ENCODE measurements around the gene ARPC3.
"Not testable (repeated sequence)": the region's sequence is repeated elsewhere in the genome, so short reads cannot be mapped to it uniquely, and the experiment has no call there.

ARPC3 gene

DNA sequence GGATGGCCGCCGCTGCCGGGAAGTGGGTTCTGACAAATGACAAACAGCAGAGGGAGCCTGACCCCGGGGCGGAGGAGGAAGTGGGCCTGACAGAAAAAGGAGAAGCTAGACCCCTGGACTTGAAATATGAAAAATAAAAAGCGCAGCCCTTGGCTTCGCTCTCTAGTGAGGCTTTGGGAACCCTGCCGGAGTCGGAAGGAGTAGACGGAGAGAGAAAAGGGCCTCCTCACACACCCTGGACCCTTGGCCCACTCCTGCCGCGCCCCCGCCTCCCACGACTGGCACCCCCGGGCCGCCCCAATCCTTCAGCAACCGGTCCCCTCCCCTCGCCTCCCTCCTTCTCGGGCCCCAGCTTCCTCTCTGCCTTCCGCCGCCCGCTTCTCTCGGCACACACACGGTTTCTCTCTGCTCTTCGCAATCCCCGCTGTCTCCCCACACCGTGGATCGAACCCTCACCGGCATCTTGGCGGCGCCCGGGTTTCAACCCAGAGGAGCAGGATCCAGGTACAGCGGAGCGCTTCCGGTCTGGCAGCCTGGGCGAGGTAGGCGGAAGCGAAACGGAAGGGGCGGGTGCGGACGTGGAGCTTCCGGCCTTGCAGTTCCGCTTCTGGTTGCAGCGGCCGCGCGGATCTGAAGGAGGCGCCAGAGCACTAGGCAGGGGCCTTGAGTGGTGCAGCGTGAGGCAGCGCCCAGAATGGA, at the start of gene ARPC3:
ARPC3 (minus strand) TSS at position 539 of the 699 bp plus-strand sequence; CDS start at position 462, 77 bp downstream.
- peak within 1 kb of the TSS; percentile 92 for H3K4me3 ChIP-seq (ENCODE audit: low read length)
- no peak for TF ChIP-seq ZNF274 (IDR thresholded peaks at IDR 0.05; ENCODE audit: low read depth, low read length)

DNA sequence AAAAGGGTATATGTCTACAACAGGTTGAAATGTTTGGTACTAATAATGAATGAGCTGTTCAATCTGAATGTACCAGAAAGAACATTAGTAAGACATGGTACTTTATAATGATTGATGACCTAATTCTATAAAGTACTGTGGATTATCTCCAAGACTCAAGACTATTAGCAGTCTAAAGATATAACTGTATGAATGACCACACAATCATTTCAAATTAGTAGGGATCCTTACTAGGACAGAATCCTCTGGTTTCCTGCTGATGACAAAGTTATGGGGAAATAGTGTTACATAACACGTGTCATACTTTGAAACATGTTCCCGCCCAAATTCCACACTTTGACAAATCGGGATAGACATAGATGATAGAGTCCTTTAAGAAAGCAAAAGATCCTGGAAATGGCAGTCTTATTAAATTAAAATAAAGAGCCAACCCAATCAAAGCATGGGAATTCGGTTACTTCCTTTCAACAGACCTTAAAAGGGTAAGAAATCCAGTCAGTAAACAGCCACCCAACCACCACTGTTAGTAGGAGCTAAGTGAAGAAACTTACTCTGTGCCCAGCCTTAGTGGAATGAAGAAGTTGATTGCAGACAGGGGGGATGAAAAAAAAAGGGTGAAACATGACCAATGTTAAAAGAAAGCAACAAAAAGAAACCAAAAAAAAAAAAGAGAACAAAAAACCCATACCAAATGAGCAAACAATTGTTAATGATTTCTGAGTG, 49.0 kb upstream of the ARPC3 start:
- no peak overlapping the region for H3K4me3 ChIP-seq (ENCODE audit: low read length)
- TF ChIP-seq ZNF274 (IDR thresholded peaks at IDR 0.05; ENCODE audit: low read depth, low read length): no peak

DNA sequence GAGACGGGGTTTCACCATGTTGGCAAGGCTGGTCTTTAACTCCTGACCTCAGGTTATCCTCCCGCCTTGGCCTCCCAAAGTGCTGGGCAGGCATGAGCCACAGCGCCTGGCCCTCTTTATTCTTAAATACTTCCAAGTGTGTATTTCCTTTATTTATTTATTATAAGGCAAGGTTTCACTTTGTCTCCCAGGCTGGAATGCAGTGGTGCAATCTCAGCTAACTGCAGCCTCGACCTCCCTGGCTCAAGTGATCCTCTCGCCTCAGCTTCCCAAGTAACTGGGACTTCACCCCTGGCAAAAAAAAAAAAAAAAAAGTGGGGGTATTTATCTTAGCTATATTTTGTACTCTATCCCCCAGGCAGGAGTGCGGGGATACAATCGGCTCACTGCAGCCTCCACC, 25.3 kb upstream of the ARPC3 start:
- H3K4me3 ChIP-seq (ENCODE audit: low read length): no peak overlapping the region
- no peak for TF ChIP-seq ZNF274 (IDR thresholded peaks at IDR 0.05; ENCODE audit: low read depth, low read length)

DNA sequence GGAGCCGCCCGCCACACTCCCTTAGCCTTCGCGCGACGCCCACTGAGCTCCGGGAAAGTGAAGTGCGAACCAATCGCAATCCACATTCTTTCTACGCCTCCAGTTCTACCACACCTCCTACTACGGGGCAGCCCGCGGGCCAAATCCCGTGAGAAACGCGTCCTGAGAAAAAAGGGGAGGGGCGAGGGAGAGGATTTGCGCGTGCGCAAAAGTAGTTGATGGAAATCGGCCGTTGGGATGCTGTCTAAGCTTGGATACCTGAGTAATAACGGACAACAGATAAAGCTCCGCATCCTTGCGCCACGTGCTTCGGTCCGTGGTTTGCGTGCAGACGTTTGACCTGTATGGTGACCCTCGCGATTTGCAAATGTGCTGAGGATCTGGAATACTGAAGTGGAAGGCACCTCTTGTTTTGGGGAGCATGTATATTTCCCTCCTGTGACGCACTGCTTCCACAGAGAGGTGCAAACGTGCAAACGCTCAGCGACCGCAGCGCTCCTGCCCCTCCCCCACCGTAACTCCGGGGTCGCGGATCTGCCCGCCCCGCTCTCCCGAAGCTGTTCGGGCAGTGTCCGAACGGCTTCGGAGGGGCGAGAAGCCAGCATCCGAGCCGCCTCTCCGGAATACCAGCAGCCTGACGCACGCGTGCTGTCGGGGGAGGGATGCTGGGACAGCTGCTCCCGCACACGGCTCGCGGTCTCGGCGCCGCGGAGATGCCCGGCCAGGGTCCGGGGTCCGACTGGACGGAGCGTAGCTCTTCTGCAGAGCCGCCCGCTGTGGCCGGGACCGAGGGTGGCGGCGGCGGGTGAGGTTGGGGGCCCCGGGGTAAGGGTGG, 18.3 kb upstream of the ARPC3 start, which contains the start of the genes FAM216A and GPN3:
FAM216A (plus strand) TSS at position 632 of the 835 bp plus-strand sequence; CDS start at position 663, 31 bp downstream.
GPN3 (minus strand) TSS at position 44 of the 835 bp plus-strand sequence. CDS start 54 bp downstream, outside the sequence.
- H3K4me3 ChIP-seq (ENCODE audit: low read length): peak within 1 kb of the TSS; percentile 85
- TF ChIP-seq ZNF274 (IDR thresholded peaks at IDR 0.05; ENCODE audit: low read depth, low read length): no peak

DNA sequence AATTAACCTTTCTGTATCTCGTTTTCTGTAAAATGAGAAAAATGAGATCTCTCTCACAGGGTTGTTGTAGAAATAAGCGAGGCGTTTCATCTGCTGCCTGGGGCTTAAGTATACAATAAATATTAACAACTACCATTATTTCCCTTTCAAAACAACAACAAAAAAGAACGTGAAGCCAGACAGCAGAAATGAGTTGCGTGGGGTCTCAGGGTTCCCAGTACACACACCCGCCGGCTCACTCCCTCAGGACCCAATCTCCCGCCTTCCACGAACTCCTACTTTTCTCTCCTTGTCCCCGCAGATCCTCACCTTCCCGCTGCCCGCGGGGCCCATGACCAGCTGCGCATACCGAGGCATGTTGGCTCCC, 17.7 kb upstream of the ARPC3 start:
- peak overlapping the region; percentile 85 for H3K4me3 ChIP-seq (ENCODE audit: low read length)
- TF ChIP-seq ZNF274 (IDR thresholded peaks at IDR 0.05; ENCODE audit: low read depth, low read length): no peak

DNA sequence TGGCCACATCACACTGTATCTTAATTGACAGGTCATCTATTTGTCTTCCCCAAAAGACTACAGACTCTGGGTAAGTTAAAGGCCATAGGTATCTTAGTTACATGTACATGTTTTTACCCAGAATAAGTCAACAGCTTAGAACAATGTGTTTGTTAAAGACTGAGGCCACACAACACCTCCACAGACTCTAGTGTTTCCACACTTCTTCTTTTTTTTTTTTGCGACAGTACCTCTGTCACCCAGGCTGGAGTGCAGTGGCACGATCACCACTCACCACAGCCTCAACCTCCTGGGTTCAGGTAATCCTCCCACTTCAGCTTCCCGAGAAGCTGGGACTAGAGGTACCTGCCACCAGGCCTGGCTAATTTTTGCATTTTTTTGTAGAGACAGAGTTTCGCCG, 16.7 kb upstream of the ARPC3 start:
- no peak for TF ChIP-seq ZNF274 (IDR thresholded peaks at IDR 0.05; ENCODE audit: low read depth, low read length)
- H3K4me3 ChIP-seq (ENCODE audit: low read length): peak overlapping the region; percentile 85; the same call in 1 of the 2 replicates

DNA sequence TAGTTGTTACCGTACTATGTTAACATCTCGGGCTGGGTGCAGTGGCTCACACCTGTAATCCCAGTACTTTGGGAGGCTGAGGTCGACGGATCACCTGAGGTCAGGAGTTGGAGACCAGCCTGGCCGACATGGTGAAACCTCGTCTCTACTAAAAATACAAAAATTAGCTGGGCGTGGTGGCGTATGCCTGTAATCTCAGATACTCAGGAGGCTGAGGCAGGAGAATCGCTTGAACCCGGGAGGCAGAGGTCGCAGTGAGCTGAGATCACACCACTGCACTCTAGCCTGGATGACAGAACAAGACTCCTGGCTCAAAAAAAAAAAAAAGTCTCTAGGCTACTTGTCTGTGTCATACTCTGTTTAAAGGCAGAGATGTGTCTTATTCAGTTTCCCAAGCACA, 15.6 kb upstream of the ARPC3 start:
- H3K4me3 ChIP-seq (ENCODE audit: low read length): not testable (repeated sequence)

DNA sequence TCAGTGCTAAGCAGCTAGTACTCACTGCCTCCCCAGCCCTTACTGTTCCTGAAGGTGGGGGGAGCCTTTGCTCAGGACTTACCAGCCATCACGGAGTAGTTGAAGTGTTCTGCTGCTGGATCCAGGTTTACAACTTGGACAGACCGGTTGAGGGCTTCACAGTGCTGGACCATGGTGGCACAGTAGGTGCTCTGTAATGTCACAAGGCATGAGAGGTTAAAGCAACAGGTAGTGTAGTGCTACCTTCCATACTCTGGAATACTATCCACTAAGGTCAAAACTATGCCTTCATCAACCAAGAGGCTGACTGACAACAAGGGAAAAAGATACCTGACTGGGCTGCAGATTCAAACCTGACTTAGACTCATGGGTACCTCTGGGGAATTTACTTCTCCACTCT, 14.9 kb upstream of the ARPC3 start:
- H3K4me3 ChIP-seq (ENCODE audit: low read length): no peak overlapping the region
- TF ChIP-seq ZNF274 (IDR thresholded peaks at IDR 0.05; ENCODE audit: low read depth, low read length): no peak

DNA sequence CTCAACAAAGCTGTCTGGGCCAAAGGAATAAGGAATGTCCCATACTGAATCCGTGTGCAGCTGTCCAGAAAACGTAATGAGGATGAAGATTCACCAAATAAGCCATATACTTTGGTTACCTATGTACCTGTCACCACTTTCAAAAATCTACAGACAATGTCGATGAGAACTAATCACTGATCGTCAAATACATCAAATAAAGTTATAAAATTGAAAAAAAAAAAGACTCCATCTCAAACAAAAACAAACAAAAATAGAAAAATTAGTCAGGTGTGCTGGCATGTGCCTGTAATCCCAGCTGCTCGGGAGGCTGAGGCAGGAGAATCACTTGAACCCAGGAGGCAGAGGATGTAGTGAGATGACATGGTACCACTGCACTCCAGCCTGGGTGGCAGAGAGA, 11.1 kb upstream of the ARPC3 start:
- H3K4me3 ChIP-seq (ENCODE audit: low read length): not testable (repeated sequence)

DNA sequence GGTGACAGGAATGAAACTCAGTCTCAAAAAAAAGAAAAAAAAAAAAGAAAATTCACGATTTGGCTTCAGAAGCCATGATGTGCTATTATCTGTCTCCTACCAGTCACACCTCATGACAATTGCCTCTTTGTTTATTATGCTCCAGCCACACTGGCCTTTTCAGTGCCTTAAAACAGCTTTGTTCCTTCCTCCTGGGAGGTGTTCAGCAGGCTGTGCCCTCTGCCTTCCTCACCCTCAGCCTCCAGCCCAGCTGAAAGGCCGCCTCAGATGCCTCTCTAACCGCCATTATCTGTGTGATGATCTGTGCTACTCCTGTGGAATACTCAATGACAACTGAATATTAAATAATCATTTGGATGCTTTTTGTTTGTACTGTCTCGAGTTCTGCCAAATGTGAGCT, 8.6 kb upstream of the ARPC3 start:
- H3K4me3 ChIP-seq (ENCODE audit: low read length): no peak overlapping the region
- no peak for TF ChIP-seq ZNF274 (IDR thresholded peaks at IDR 0.05; ENCODE audit: low read depth, low read length)

DNA sequence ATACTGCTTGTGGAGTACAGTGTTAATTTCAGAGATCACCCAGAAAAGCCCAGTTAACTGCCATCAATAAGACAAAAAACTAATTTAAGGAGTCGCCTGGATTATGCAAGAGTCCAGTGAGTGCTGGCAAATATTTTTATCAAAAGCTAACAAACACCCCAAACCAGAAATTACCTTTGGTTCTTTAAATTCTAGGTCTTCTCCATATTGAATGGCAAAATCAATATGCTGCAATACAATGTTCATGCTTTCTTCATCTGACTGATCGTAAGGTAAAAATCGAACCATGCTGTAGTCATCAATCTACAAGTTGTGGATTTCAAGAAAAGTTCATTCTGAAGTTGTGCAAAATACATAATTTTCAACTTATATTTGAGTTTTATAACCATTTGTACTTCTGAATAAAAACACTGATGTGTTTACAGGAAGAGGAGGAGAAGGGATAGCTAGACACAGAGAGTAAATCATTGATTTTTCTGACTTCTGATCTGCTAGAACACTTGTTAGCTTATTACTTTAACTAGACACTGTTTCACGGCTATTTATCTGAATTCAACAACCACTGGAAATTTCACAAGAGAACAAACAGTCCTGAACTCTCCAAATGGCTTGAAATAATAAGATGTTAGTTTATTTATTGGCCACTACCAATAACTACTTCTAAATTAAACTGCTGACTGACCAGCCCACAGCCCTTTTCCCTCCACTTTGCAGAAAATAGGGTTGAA, 3.6 kb upstream of the ARPC3 start:
- H3K4me3 ChIP-seq (ENCODE audit: low read length): no peak overlapping the region
- no peak for TF ChIP-seq ZNF274 (IDR thresholded peaks at IDR 0.05; ENCODE audit: low read depth, low read length)

DNA sequence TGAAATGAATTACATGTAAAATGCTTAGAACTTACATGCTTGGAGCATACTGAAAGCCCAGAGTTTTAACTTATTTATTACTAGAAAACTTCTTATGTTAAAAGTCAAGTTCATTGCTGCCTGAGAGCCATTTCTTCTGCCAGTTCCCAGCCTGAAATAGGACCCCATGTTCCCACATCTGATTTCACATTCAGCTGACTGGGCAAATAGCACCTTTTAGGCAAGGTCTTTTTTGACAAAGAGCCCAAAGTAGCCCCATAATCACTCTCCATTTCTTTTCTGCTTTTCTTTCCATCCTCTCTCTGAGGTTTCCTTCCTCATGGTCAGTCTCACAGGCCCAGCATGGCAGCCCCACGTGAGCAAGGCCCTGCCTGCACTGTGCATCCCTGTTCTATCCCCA, 1.1 kb upstream of the ARPC3 start:
- no peak for TF ChIP-seq ZNF274 (IDR thresholded peaks at IDR 0.05; ENCODE audit: low read depth, low read length)
- H3K4me3 ChIP-seq (ENCODE audit: low read length): no peak overlapping the region

DNA sequence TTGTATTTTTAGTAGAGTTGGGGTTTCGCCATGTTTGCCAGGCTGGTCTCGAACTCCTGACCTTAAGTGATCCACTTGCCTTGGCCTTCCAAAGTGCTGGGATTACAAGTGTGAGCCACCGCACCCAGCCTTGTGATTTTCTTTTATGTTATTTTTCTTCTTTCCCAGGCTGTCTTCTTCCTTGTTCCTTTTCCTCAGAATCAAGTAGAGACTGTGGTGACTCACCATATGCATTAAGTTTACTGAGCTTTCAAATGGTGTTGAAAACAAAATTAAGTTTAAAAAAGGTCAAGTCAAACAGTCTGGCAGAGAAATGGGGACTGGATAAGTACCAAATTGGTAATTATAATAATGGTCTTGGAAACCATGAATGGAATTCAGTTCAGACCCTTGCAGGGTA, 5.7 kb downstream of the ARPC3 start:
- no peak for TF ChIP-seq ZNF274 (IDR thresholded peaks at IDR 0.05; ENCODE audit: low read depth, low read length)
- H3K4me3 ChIP-seq (ENCODE audit: low read length): no peak overlapping the region

DNA sequence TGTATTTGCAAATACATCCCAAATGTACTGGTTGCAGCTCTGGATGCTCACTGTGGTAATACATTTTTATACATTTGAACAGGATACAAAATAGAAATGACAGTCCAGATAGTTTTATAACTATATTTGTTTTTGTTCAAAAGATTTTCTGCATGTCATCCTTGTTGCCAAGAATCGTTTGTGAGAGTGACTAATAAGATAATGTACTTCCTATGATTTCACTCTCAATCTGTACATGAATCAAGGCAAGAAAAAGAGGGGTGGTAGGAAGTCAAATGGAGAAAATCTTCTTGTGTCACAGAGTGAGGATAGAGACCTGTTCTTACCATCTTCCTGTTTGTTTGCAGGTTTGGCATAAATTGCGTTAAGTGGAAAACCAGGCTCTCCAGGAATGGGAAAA, 13.9 kb downstream of the ARPC3 start:
- no peak for TF ChIP-seq ZNF274 (IDR thresholded peaks at IDR 0.05; ENCODE audit: low read depth, low read length)
- no peak overlapping the region for H3K4me3 ChIP-seq (ENCODE audit: low read length)

Measured in GM08714 (cell line).